ENCODE measurements around the gene STX16. TPM values are rescaled to one million over a fixed set of nuclear protein-coding genes. Genes with fewer than 3 reads are reported as not detected.

Gene STX16
- total RNA-seq, 1 donor from 2014 or later: 24.7 TPM

DNA sequence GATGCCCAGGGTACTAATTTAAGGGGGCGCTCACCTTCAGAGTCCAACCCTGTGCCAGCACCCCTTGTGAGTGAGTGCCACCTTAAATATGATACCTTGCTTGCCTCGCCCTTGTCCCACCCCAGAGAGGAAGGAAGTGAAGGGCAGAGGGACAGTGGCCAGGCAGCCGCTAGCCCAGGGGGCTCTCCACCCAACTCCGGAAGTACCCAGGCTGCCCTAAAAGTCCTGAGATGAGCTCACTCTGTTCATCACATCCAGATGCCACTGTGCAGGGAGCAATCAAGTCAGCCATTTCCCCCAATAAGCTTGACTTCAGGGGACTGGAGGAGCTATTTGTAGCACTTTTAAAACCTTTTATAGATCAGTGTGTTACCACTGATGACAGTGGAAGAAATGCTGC lies 25.0 kb upstream of the STX16 start:
- TF ChIP-seq, protein P1, sequence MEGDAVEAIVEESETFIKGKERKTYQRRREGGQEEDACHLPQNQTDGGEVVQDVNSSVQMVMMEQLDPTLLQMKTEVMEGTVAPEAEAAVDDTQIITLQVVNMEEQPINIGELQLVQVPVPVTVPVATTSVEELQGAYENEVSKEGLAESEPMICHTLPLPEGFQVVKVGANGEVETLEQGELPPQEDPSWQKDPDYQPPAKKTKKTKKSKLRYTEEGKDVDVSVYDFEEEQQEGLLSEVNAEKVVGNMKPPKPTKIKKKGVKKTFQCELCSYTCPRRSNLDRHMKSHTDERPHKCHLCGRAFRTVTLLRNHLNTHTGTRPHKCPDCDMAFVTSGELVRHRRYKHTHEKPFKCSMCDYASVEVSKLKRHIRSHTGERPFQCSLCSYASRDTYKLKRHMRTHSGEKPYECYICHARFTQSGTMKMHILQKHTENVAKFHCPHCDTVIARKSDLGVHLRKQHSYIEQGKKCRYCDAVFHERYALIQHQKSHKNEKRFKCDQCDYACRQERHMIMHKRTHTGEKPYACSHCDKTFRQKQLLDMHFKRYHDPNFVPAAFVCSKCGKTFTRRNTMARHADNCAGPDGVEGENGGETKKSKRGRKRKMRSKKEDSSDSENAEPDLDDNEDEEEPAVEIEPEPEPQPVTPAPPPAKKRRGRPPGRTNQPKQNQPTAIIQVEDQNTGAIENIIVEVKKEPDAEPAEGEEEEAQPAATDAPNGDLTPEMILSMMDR (IDR thresholded peaks at IDR 0.05): no peak
- DNase-seq (ENCODE audit: low spot score in 2 of 2): no peak
- intact Hi-C loops (cut with DNase I): no loop called here
- peaks cover 0 to 3% of the 10 kb centered on the region in 2 donors for H3K4me1 ChIP-seq
- H3K9me3 ChIP-seq: no peaks in the 10 kb centered on the region
- H3K4me3 ChIP-seq: no peak overlapping the region
- no peaks in the 10 kb centered on the region for H3K36me3 ChIP-seq
- no peak overlapping the region for H3K27ac ChIP-seq
- H3K27me3 ChIP-seq: no peaks in the 10 kb centered on the region

DNA sequence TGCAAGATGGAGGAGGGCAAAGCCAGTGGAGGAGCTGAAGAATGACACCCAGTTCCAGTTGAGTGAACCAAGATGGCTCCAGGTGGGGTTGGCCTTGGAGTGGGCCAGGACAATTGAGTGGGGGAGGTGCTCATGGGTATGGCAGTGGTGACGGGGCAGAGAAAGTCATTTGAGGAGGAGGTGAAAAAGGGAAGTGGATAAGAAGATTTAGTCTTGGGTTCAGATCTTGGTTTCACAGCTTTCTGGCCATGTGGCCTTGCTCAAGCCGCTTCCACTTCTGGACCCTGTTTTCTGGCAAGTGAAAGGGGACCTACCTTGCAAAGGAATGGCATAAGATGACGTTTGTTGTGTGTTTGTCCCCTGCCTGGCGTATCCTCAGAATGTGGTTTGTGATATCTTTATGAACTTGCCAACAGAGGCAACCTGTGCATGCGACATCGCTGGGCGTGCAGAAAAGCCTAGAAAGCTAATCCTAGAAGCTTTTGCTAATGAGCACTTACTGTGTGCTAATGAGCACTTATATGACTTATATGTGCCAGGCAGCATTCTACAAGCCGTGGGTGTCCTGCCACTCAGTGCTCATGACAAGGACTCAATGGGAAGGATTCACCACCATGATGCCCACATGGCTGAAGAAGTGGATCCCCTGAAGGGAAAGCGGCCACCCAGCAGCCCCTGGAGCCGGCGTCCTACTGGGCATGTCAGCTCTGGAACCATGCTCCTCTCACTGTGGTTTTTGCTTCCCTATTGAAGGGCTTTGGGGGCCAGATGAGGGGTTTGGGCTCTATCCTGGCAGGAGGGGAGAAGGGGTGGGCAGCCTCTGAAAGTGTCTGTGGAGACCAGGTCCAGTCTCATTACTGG lies 23.6 kb upstream of the STX16 start:
- intact Hi-C loops (cut with DNase I): no loop called here
- Histone ChIP-seq H3K4me1 (peaks cover 0 to 3% of the 10 kb centered on the region in 2 donors), H3K27me3 (no peaks in the 10 kb centered on the region), H3K4me3 (no peak overlapping the region), H3K36me3 (no peaks in the 10 kb centered on the region), H3K27ac (no peak overlapping the region), H3K9me3 (no peaks in the 10 kb centered on the region)
- TF ChIP-seq, protein P1 (IDR thresholded peaks at IDR 0.05): no peak
- DNase-seq (ENCODE audit: low spot score in 2 of 2): no peak

DNA sequence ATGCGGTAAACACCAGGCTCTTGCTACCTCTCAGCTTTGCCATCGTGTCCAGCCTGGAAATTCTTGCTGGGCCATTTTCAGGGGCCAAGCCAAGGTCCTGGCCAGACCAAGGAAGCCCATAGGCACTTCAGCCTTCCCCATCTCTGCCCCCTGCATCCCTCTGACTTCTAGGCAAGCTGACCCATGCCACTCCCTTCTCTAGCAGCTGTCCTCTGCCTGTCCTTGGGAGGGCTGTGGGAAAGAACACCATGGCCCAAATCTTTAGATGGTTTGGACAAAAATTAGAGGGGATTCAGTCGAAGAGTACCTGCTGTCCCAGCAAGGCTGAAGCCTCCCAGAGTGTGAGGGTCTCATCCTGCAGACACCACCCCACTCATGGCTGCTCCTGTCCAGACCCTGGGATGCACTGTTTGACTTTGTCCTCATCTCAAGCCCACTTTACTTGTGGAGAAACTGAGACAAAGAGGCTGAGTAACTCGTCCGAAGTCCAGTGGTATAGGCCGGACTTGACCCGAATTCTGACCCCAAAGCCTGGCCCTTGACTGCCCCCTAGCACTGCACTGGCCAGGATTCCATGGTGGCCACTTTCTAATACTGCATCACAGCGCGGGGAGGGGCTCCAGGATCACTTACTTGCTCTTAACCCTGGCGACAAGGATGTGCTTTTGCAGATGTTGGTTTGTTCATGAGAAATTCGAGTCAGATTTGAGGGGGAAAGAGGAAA lies 22.4 kb upstream of the STX16 start:
- peaks cover 0 to 3% of the 10 kb centered on the region in 2 donors for H3K4me1 ChIP-seq
- no peak overlapping the region for H3K4me3 ChIP-seq
- TF ChIP-seq, protein P1 (IDR thresholded peaks at IDR 0.05): no peak
- intact Hi-C loops (cut with DNase I): no loop called here
- no peak for DNase-seq (ENCODE audit: low spot score in 2 of 2)
- no peaks in the 10 kb centered on the region for H3K9me3 ChIP-seq
- H3K27ac ChIP-seq: no peak overlapping the region
- H3K27me3 ChIP-seq: no peaks in the 10 kb centered on the region
- H3K36me3 ChIP-seq: no peaks in the 10 kb centered on the region

DNA sequence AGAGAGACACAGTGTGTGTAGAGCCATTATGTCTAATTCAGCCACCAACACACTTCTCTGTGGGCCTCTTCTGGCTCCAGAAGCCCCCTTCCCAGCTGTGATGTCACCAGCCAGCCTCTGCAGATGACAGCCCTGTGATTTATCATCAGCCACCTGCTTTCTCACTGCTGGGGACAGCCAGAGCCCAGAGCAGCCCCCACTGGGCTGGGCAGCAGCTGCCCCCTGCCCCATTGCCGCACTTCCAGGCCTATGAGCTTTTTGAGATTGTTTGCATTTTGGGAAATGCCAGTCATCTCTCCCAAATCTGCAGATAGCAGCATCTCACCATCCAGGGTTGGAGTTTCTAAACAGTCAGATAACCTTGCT lies 21.9 kb upstream of the STX16 start:
- peaks cover 0 to 1% of the 10 kb centered on the region in 2 donors for H3K4me1 ChIP-seq
- no peaks in the 10 kb centered on the region for H3K27me3 ChIP-seq
- TF ChIP-seq, protein P1 (IDR thresholded peaks at IDR 0.05): no peak
- intact Hi-C loops (cut with DNase I): no loop called here
- H3K27ac ChIP-seq: no peak overlapping the region
- H3K36me3 ChIP-seq: no peaks in the 10 kb centered on the region
- DNase-seq (ENCODE audit: low spot score in 2 of 2): no peak
- H3K4me3 ChIP-seq: no peak overlapping the region
- H3K9me3 ChIP-seq: no peaks in the 10 kb centered on the region

DNA sequence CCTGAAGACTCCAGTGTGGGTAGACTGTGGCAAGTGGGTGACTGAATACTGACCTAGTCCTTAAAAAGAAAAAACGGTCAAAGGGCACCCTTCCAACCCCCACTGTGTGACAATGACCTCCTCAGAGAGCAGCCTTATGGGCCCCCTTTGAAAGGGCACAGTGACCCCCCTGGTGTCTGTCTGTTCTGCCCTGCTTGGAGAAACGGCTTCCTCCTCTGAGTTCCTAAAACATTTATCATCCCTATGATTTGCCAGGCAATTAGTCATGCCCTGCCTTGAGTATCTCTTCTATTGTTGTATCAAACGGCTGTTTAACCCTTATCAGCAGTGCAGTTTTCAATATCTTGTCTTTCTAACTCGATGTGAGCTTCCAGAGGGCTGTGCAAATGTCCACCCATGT lies 21.0 kb upstream of the STX16 start:
- H3K36me3 ChIP-seq: no peaks in the 10 kb centered on the region
- no peak overlapping the region for H3K27ac ChIP-seq
- no peaks in the 10 kb centered on the region for H3K9me3 ChIP-seq
- H3K4me3 ChIP-seq: no peak overlapping the region
- intact Hi-C loops (cut with DNase I): no loop called here
- no peaks in the 10 kb centered on the region for H3K4me1 ChIP-seq
- TF ChIP-seq, protein P1 (IDR thresholded peaks at IDR 0.05): no peak
- DNase-seq (ENCODE audit: low spot score in 2 of 2): no peak
- H3K27me3 ChIP-seq: no peaks in the 10 kb centered on the region
